Measurements from ENCODE around the gene PDE4D. TPM values are rescaled to one million over a fixed set of nuclear protein-coding genes. Genes with fewer than 3 reads are reported as not detected.
A peak's percentile ranks its signal among the peaks of the same experiment; 100 is the strongest.

The PDE4D gene
- polyA plus RNA-seq, 1 donor = 23.1 TPM

- no peak for DNase-seq
These were observed 345.8 kb downstream of the PDE4D start for GRCh38 chr5:59547731-59548130.

- no peak for DNase-seq
These were observed 349.0 kb downstream of the PDE4D start for GRCh38 chr5:59544573-59544972.

- no peak for DNase-seq
These were observed 349.6 kb downstream of the PDE4D start for GRCh38 chr5:59543821-59544442.

- DNase-seq = peak; percentile 45
These were observed 350.4 kb downstream of the PDE4D start for GRCh38 chr5:59542851-59543820.

GRCh38 chr5:59542306-59542705 lies 351.2 kb downstream of the PDE4D start:
- DNase-seq = no peak

- no peak for DNase-seq
These were observed 353.2 kb downstream of the PDE4D start for GRCh38 chr5:59540366-59540765.

GRCh38 chr5:59538750-59539121 lies 354.8 kb downstream of the PDE4D start:
- DNase-seq = no peak

- DNase-seq = no peak
These were observed 355.4 kb downstream of the PDE4D start for GRCh38 chr5:59537961-59538749.

- no peak for DNase-seq
These were observed 356.7 kb downstream of the PDE4D start for GRCh38 chr5:59536875-59537274.

GRCh38 chr5:59535561-59535960 lies 358.0 kb downstream of the PDE4D start:
- DNase-seq = no peak

- no peak for DNase-seq
These were observed 359.8 kb downstream of the PDE4D start for GRCh38 chr5:59533730-59534108.

GRCh38 chr5:59532979-59533729 lies 360.4 kb downstream of the PDE4D start:
- DNase-seq = no peak

- DNase-seq = no peak
These were observed 364.3 kb downstream of the PDE4D start for GRCh38 chr5:59529239-59529638.

- DNase-seq = no peak
These were observed 365.2 kb downstream of the PDE4D start for GRCh38 chr5:59528202-59528862.

GRCh38 chr5:59525957-59526356 lies 367.6 kb downstream of the PDE4D start:
- DNase-seq = no peak

- no peak for DNase-seq
These were observed 368.2 kb downstream of the PDE4D start for GRCh38 chr5:59525311-59525710.

GRCh38 chr5:59522201-59522831 lies 371.2 kb downstream of the PDE4D start:
- no peak for DNase-seq

GRCh38 chr5:59521476-59521875 lies 372.1 kb downstream of the PDE4D start:
- no peak for DNase-seq

- DNase-seq = no peak
These were observed 374.2 kb downstream of the PDE4D start for GRCh38 chr5:59519338-59519737.

GRCh38 chr5:59517926-59518585 lies 375.5 kb downstream of the PDE4D start:
- DNase-seq = no peak

Measured in left kidney (tissue), 2 donors.